HCT116 (cell line): ENCODE data around the gene BARX1. TPM values are rescaled to one million over a fixed set of nuclear protein-coding genes. Genes with fewer than 3 reads are reported as not detected.

Source experiments
- ATAC-seq: fragments of 200-7000 bp; cut with Tn5 transposase; 2 replicates; pipeline ENCODE4 v1.9.1; 2020; ENCODE audit warnings: mild to moderate bottlenecking, moderate library complexity
- BruUV-seq: library from RNA; stranded (reverse); fragments of 400-500 nt; replicated peaks from 2 replicates; lab custom pipeline; 2021; lab: Mats Ljungman, UMichigan
- CTCF ChIA-PET: fragments of 300-600 bp; sonication (Branson Sonifier 250); formaldehyde crosslinking; loops from one replicate; lab custom pipeline; 2021; ENCODE audit warnings: antibody characterized with exemption; lab: Charles Lee
- POLR2A ChIA-PET: fragments of 300-600, 350-600 bp; sonication (Branson Sonifier 250); formaldehyde crosslinking; loops from one replicate; lab custom pipeline; 2021; ENCODE audit warnings: antibody characterized with exemption; lab: Charles Lee
- RAD21 ChIA-PET, 2 experiments: fragments of 300-600 bp; sonication (Branson Sonifier 250); formaldehyde crosslinking; loops; one replicate each; lab custom pipeline; 2023; ENCODE audit warnings: low total read pairs in 2 of 2; ENCODE audit not compliant: uncharacterized antibody in 2 of 2, unreplicated experiment in 2 of 2, low non-redundant PET in 1 of 2; lab: Charles Lee
- DNase-seq: peaks from one replicate; pipeline ENCODE4 v3.0.0-alpha.2; 2010; ENCODE audit warnings: low read depth, low spot score
- H2AFZ ChIP-seq: fragments of 200-600 bp; shearing (Covaris generic), sonication (generic); 2 replicates; pipeline ENCODE4 v1.6.1; 2017; ENCODE audit warnings: low read depth, mixed run types, mixed read lengths, antibody characterized with exemption, low read length; ENCODE audit not compliant: poor library complexity, severe bottlenecking
- H3K27ac ChIP-seq: 2 replicates; pipeline ENCODE4 v1.5.1; 2012; ENCODE audit warnings: low read depth, low read length
- H3K27me3 ChIP-seq: fragments of 200-600 bp; sonication (generic); 2 replicates; pipeline ENCODE4 v1.6.1; 2016; ENCODE audit warnings: mixed run types, low read length, mixed read lengths; ENCODE audit not compliant: insufficient read depth
- H3K36me3 ChIP-seq, 2 experiments: fragments of 200-500 bp in 1 of 2; fragments of 200-600 bp in 1 of 2; sonication (Bioruptor generic) in 1 of 2; sonication (generic) in 1 of 2; 2 replicates each; pipeline versions ENCODE4 v1.5.1 to v1.6.1; 2014 to 2016; ENCODE audit warnings: low read length in 2 of 2, inconsistent platforms in 1 of 2, mixed read lengths in 1 of 2, mixed run types in 1 of 2; ENCODE audit not compliant: insufficient read depth in 2 of 2, control insufficient read depth in 1 of 2
- H3K4me1 ChIP-seq, 2 experiments: fragments of 200-600 bp in 1 of 2; sonication (generic) in 1 of 2; 2 replicates each; pipeline versions ENCODE4 v1.5.1 to v1.6.1; 2012 to 2017; ENCODE audit warnings: low read length in 2 of 2, inconsistent platforms in 1 of 2, mild to moderate bottlenecking in 1 of 2, mixed read lengths in 1 of 2, mixed run types in 1 of 2, moderate library complexity in 1 of 2; ENCODE audit not compliant: insufficient read depth in 2 of 2, control insufficient read depth in 1 of 2
- H3K4me2 ChIP-seq: fragments of 200-600 bp; sonication (generic); 2 replicates; pipeline ENCODE4 v1.6.1; 2017; ENCODE audit warnings: mixed run types, low read length, mixed read lengths
- H3K4me3 ChIP-seq, 2 experiments: fragments of 200-600 bp in 1 of 2; sonication (generic) in 1 of 2; replicated peaks in 1 of 2; 2 replicates each; pipeline ENCODE4 v1.5.1; 2011 to 2016; ENCODE audit warnings: low read length in 2 of 2, control low read depth in 1 of 2, low read depth in 1 of 2, mild to moderate bottlenecking in 1 of 2, mixed read lengths in 1 of 2, mixed run types in 1 of 2
- H3K79me2 ChIP-seq: fragments of 200-600 bp; sonication (generic); 2 replicates; pipeline ENCODE4 v1.6.1; 2017; ENCODE audit warnings: mild to moderate bottlenecking, mixed run types, low read length, moderate library complexity, mixed read lengths; ENCODE audit not compliant: insufficient read depth
- H3K9ac ChIP-seq: fragments of 200-600 bp; sonication (generic); 2 replicates; pipeline ENCODE4 v1.6.1; 2016; ENCODE audit warnings: low read length, mixed read lengths
- H3K9me2 ChIP-seq: fragments of 200-600 bp; sonication (generic), shearing (Covaris generic); 2 replicates; pipeline ENCODE4 v1.6.1; 2017; ENCODE audit warnings: mixed run types, mild to moderate bottlenecking, moderate library complexity; ENCODE audit not compliant: insufficient read depth
- H3K9me3 ChIP-seq, 2 experiments: fragments of 200-500 bp in 1 of 2; fragments of 200-600 bp in 1 of 2; sonication (Bioruptor generic) in 1 of 2; sonication (generic) in 1 of 2; 2 replicates each; pipeline ENCODE4 v1.6.1; 2014 to 2017; ENCODE audit warnings: low read length in 2 of 2, mixed read lengths in 2 of 2, inconsistent platforms in 1 of 2, low read depth in 1 of 2, mild to moderate bottlenecking in 1 of 2, mixed run types in 1 of 2, moderate library complexity in 1 of 2; ENCODE audit not compliant: control insufficient read depth in 1 of 2, insufficient read depth in 1 of 2
- H4K20me1 ChIP-seq: fragments of 200-600 bp; sonication (generic), shearing (Covaris generic); 2 replicates; pipeline ENCODE4 v1.6.1; 2017; ENCODE audit warnings: mixed run types, mild to moderate bottlenecking, moderate library complexity; ENCODE audit not compliant: insufficient read depth
- EGR1 ChIP-seq: IDR thresholded peaks from 2 replicates; pipeline ENCODE4 v1.6.1; 2012; ENCODE audit warnings: low read depth
- ELF1 ChIP-seq: IDR thresholded peaks from 2 replicates; pipeline ENCODE4 v1.6.1; 2012; ENCODE audit warnings: low read depth, borderline replicate concordance
- FOSL1 ChIP-seq: IDR thresholded peaks from 2 replicates; pipeline ENCODE4 v1.6.1; 2012; ENCODE audit warnings: low read depth
- JUND ChIP-seq: IDR thresholded peaks from 2 replicates; pipeline ENCODE4 v1.6.1; 2012
- POLR2AphosphoS5 ChIP-seq: IDR thresholded peaks from 2 replicates; pipeline ENCODE4 v1.6.1; 2011; ENCODE audit warnings: mild to moderate bottlenecking, low read depth, low read length, moderate library complexity
- TCF7L2 ChIP-seq: IDR thresholded peaks from 2 replicates; pipeline ENCODE4 v1.7.0; 2011; ENCODE audit warnings: borderline replicate concordance, inconsistent platforms; ENCODE audit not compliant: insufficient read depth, insufficient read length; ENCODE audit errors: extremely low read depth
- ZBTB33 ChIP-seq: IDR thresholded peaks from 2 replicates; pipeline ENCODE4 v1.6.1; 2011; ENCODE audit warnings: mild to moderate bottlenecking, low read length, moderate library complexity; ENCODE audit not compliant: insufficient replicate concordance; ENCODE audit errors: extremely low read depth
- ZFX ChIP-seq: fragments of 450-650 bp; IDR thresholded peaks from 2 replicates; pipeline ENCODE4 v1.6.1; 2017
- intact Hi-C: fragments of 100-400 bp; cut with micrococcal nuclease; formaldehyde crosslinking; loops from 2 replicates; pipeline ENCODE4 v1.10.0; 2022
- total RNA-seq: library from RNA; stranded (reverse); gene quantifications from one replicate; pipeline ENCODE4 v1.2.1, GENCODE V29; 2021; ENCODE audit not compliant: unreplicated experiment
- TF ChIP-seq, protein P1 (sequence below): IDR thresholded peaks from 2 replicates; pipeline ENCODE4 v1.6.1; 2012
- TF ChIP-seq, protein P2 (sequence below): IDR thresholded peaks from 2 replicates; pipeline ENCODE4 v1.6.1; 2012

The BARX1 gene
- total RNA-seq, 1 experiment from 2014 or later: not detected

DNA sequence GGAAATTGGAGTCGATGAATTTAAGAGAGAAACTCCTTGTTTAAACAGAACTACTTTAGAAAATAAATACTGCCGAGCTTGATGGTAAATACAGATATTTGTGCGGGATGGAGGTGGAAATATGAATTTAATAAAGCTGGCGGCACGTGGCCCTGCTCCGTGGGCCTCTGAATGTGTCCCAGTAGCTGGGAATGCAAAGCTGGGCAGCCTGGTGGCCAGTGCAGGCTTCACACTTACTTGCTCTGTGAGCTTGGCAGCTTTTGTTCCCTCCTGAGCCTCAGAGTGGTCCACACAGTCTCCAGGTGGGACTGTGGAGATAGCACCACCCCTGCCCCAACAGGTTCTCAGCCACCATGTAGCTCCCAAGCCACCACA, 45.9 kb downstream of the BARX1 start (continued):
- TF ChIP-seq ELF1 (no peak), TCF7L2 (no peak), FOSL1 (no peak), JUND (no peak), EGR1 (no peak), ZBTB33 (no peak), ZFX (no peak)
- TF ChIP-seq, protein P1, sequence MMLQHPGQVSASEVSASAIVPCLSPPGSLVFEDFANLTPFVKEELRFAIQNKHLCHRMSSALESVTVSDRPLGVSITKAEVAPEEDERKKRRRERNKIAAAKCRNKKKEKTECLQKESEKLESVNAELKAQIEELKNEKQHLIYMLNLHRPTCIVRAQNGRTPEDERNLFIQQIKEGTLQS: no peak
- TF ChIP-seq, protein P2, sequence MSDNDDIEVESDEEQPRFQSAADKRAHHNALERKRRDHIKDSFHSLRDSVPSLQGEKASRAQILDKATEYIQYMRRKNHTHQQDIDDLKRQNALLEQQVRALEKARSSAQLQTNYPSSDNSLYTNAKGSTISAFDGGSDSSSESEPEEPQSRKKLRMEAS: no peak

DNA sequence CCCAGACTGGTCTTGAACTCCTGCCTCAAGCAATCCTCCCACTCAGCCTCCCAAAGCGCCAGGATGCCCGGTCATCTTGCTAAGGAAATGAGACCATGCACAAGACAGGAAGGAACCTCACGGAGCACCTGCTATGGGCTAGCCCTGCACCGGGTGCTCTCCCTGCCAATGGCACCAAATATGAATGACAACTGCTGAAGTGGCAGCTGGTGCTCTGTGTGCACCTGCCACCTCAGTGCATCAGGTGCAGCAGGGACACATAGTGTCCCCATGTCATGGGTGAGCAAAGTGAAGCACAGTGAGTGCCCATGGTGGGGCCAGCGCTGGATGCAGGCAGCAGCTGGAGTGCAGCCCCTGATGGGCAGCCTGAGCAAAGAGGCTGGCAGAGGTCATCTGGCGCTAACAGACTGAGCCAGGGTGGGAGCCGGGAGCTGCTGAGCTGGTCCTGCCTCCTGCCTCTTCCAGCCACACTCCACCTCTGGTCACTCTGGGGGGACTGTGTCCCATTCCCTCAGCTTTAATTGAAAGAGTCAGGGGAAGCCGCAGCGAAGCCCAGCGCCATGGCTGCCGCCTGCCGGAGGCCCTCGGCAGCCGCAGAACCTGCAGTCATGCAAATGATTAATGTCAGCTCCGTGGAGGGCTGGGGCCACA, 46.4 kb downstream of the BARX1 start:
- Histone ChIP-seq H4K20me1 (no peaks in the 10 kb centered on the region), H3K79me2 (no peaks in the 10 kb centered on the region), H3K9ac (no peak overlapping the region), H3K4me3 (no peak overlapping the region), H3K36me3 (no peaks in the 10 kb centered on the region), H3K27ac (no peak overlapping the region), H3K4me2 (no peak overlapping the region), H3K27me3 (no peaks in the 10 kb centered on the region), H3K4me1 (peaks cover 0 to 4% of the 10 kb centered on the region in 2 experiments; a peak in 1 of 4 replicates), H2AFZ (no peak overlapping the region), H3K9me3 (no peaks in the 10 kb centered on the region), H3K9me2 (no peaks in the 10 kb centered on the region)
- ChIA-PET POLR2A (no interaction called here), RAD21 (no interaction called here), CTCF (no interaction called here)
- no peak for TF ChIP-seq POLR2AphosphoS5
- DNase-seq (no peak), ATAC-seq (no peak)
- intact Hi-C loops: no loop called here
- BruUV-seq: no TSS peak
